ENCODE measurements around the gene MOB1B. TPM values are rescaled to one million over a fixed set of nuclear protein-coding genes. Genes with fewer than 3 reads are reported as not detected.
A peak's percentile ranks its signal among the peaks of the same experiment; 100 is the strongest.

The MOB1B gene
- total and polyA plus RNA-seq, 2 of the 13 experiments (the other 11 are each of a cell fraction or from before 2014, with no cell fraction given) = 3.9 to 4.0 TPM

GRCh38 chr4:70946939-70947338 lies 44.8 kb downstream of the MOB1B start:
- Histone ChIP-seq H3K4me3 (replicated peaks in 1 of 3; ENCODE audit: insufficient read depth in 1 of 3, low read depth in 2 of 3, low read length in 3 of 3) (no peak overlapping the region), H3K36me3 (replicated peaks in 1 of 2; ENCODE audit: control insufficient read depth in 1 of 2, insufficient read depth in 2 of 2, low read length in 2 of 2) (no peaks in the 10 kb centered on the region), H3K4me2 (ENCODE audit: low read depth, low read length) (no peak overlapping the region), H2AFZ (ENCODE audit: low read length) (no peak overlapping the region), H3K27me3 (ENCODE audit: control insufficient read depth in 1 of 2, insufficient read depth in 2 of 2, low read length in 2 of 2) (no peaks in the 10 kb centered on the region), H4K20me1 (ENCODE audit: insufficient read depth, low read length) (no peaks in the 10 kb centered on the region; the same call in 1 of the 2 replicates), H3K27ac (ENCODE audit: extremely low read length, insufficient read depth, low read length) (no peak overlapping the region), H3K79me2 (ENCODE audit: insufficient read depth, low read length) (no peaks in the 10 kb centered on the region), H3K9ac (ENCODE audit: insufficient read depth, low read depth, low read length) (no peak overlapping the region), H3K4me1 (ENCODE audit: insufficient read depth, low read length) (peaks cover 13% of the 10 kb centered on the region), H3K9me3 (ENCODE audit: low read length) (no peaks in the 10 kb centered on the region)
- intact Hi-C loops (cut with micrococcal nuclease; ENCODE audit: unreplicated experiment) (loop anchor here (2.0 kb wide), 1 partner anchor 70 kb away; no protein-coding TSS in a partner anchor), in situ Hi-C loops (cut with HindIII; ENCODE audit: extremely low pct_ligation_motif_present, low pct_unique_long_range_greater_than_20kb) (no loop called here)
- POLR2A ChIA-PET = no interaction called here
- BruUV-seq (replicated peaks) = no TSS peak
- DNase-seq (ENCODE audit: low spot score) = no peak
- CTCF ChIA-PET (ENCODE audit: low intra/inter-chr PET ratio, low total read pairs) = no interaction called here
- 95% methylated on average over 4 of the region's 4 CpGs for WGBS (ENCODE audit: low lambda C conversion rate)
- FAIRE-seq = no peak
- no peak for ATAC-seq
- no peak for TF ChIP-seq ZNF282 (IDR thresholded peaks at IDR 0.05; ENCODE audit: partially characterized antibody)
- TF ChIP-seq CHD4 (IDR thresholded peaks at IDR 0.05; ENCODE audit: borderline replicate concordance, low read length) = no peak
- no peak for TF ChIP-seq NRL (CRISPR knock-in tag; IDR thresholded peaks at IDR 0.05; ENCODE audit: borderline replicate concordance)
- TF ChIP-seq PRMT3 (CRISPR knock-in tag; IDR thresholded peaks at IDR 0.05; ENCODE audit: borderline replicate concordance, low read depth) = no peak
- no peak for TF ChIP-seq PCBP1 (IDR thresholded peaks at IDR 0.05; ENCODE audit: borderline replicate concordance, low read depth, low read length)
- no peak for TF ChIP-seq ZNF549 (CRISPR knock-in tag; IDR thresholded peaks at IDR 0.05)
- no peak for TF ChIP-seq SIN3B (IDR thresholded peaks at IDR 0.05; ENCODE audit: low read length)

- CTCF ChIA-PET (ENCODE audit: low intra/inter-chr PET ratio, low total read pairs) = no interaction called here
- in situ Hi-C loops (cut with HindIII; ENCODE audit: extremely low pct_ligation_motif_present, low pct_unique_long_range_greater_than_20kb) (no loop called here), intact Hi-C loops (cut with micrococcal nuclease; ENCODE audit: unreplicated experiment) (no loop called here)
- Histone ChIP-seq H3K4me3 (replicated peaks in 1 of 3; ENCODE audit: insufficient read depth in 1 of 3, low read depth in 2 of 3, low read length in 3 of 3) (no peak overlapping the region), H3K9ac (ENCODE audit: insufficient read depth, low read depth, low read length) (no peak overlapping the region), H2AFZ (ENCODE audit: low read length) (no peak overlapping the region), H3K27me3 (ENCODE audit: control insufficient read depth in 1 of 2, insufficient read depth in 2 of 2, low read length in 2 of 2) (no peaks in the 10 kb centered on the region), H3K9me3 (ENCODE audit: low read length) (no peaks in the 10 kb centered on the region), H4K20me1 (ENCODE audit: insufficient read depth, low read length) (no peaks in the 10 kb centered on the region; the same call in 1 of the 2 replicates), H3K27ac (ENCODE audit: extremely low read length, insufficient read depth, low read length) (no peak overlapping the region), H3K4me1 (ENCODE audit: insufficient read depth, low read length) (peaks cover 13% of the 10 kb centered on the region), H3K4me2 (ENCODE audit: low read depth, low read length) (no peak overlapping the region), H3K79me2 (ENCODE audit: insufficient read depth, low read length) (no peaks in the 10 kb centered on the region), H3K36me3 (replicated peaks in 1 of 2; ENCODE audit: control insufficient read depth in 1 of 2, insufficient read depth in 2 of 2, low read length in 2 of 2) (no peaks in the 10 kb centered on the region; a peak in 1 of 5 replicates)
- DNase-seq (ENCODE audit: low spot score) (no peak), FAIRE-seq (no peak), ATAC-seq (peak; percentile 73)
- POLR2A ChIA-PET = no interaction called here
- 79% methylated on average over 5 of the region's 5 CpGs for WGBS (ENCODE audit: low lambda C conversion rate)
- BruUV-seq (replicated peaks) = no TSS peak
- TF ChIP-seq ZC3H4 (CRISPR knock-in tag; IDR thresholded peaks at IDR 0.05; ENCODE audit: borderline replicate concordance) (no peak), THYN1 (CRISPR knock-in tag; IDR thresholded peaks at IDR 0.05; ENCODE audit: borderline replicate concordance, low read depth) (no peak), ZNF296 (CRISPR knock-in tag; conservative IDR thresholded peaks at IDR 0.05) (no peak), ZNF431 (CRISPR knock-in tag; IDR thresholded peaks at IDR 0.05; ENCODE audit: borderline replicate concordance, low read depth) (no peak), RBM22 (optimal IDR thresholded peaks at IDR 0.05; ENCODE audit: low read length) (no peak), GATAD1 (CRISPR knock-in tag; IDR thresholded peaks at IDR 0.05) (no peak)
- TF ChIP-seq, protein P1, sequence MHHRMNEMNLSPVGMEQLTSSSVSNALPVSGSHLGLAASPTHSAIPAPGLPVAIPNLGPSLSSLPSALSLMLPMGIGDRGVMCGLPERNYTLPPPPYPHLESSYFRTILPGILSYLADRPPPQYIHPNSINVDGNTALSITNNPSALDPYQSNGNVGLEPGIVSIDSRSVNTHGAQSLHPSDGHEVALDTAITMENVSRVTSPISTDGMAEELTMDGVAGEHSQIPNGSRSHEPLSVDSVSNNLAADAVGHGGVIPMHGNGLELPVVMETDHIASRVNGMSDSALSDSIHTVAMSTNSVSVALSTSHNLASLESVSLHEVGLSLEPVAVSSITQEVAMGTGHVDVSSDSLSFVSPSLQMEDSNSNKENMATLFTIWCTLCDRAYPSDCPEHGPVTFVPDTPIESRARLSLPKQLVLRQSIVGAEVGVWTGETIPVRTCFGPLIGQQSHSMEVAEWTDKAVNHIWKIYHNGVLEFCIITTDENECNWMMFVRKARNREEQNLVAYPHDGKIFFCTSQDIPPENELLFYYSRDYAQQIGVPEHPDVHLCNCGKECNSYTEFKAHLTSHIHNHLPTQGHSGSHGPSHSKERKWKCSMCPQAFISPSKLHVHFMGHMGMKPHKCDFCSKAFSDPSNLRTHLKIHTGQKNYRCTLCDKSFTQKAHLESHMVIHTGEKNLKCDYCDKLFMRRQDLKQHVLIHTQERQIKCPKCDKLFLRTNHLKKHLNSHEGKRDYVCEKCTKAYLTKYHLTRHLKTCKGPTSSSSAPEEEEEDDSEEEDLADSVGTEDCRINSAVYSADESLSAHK (CRISPR knock-in tag; IDR thresholded peaks at IDR 0.05; ENCODE audit: borderline replicate concordance) = no peak
These were observed 46.6 kb downstream of the MOB1B start for GRCh38 chr4:70948665-70949260.
